ENCODE measurements around the gene ENPP5. TPM values are rescaled to one million over a fixed set of nuclear protein-coding genes. Genes with fewer than 3 reads are reported as not detected.

The ENPP5 gene
- total RNA-seq, 1 donor from 2014 or later = 1.4 TPM

DNA sequence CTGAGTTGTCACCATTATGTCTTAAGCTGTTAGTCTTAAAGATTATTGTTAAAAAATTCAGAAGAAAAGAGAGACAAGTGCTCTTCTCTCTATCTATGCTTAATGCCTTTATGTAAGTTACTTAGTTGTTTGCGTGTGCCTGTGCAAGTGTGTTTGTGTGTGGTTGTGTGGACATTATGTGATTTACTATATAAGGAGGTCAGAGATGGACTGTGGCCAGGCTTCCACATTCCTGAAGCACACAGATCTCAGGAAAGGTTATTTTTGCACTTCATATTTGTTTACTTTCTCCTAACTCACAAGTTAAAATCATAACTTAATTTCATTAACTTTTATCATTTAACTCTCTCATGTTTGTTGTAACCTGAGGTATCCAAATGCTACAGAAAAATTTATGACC is 26.5 kb downstream of the ENPP5 start:
- Histone ChIP-seq H2AFZ (ENCODE audit: low read depth, low read length) (no peak overlapping the region), H3K9me3 (ENCODE audit: insufficient read depth, low read depth, low read length) (no peaks in the 10 kb centered on the region), H3K9ac (ENCODE audit: low read length) (no peak overlapping the region), H3K27ac (ENCODE audit: low read depth, low read length) (no peak overlapping the region), H3K27me3 (ENCODE audit: insufficient read depth, low read length) (no peaks in the 10 kb centered on the region), H4K20me1 (ENCODE audit: insufficient read depth, low read length) (no peaks in the 10 kb centered on the region), H3K4me1 (ENCODE audit: insufficient read depth, low read length) (no peaks in the 10 kb centered on the region), H3K4me3 (ENCODE audit: insufficient read depth, low read depth, low read length) (no peak overlapping the region), H3K79me2 (ENCODE audit: insufficient read depth, low read length) (no peaks in the 10 kb centered on the region), H3K4me2 (ENCODE audit: low read length) (no peak overlapping the region), H3K36me3 (ENCODE audit: insufficient read depth, low read length) (no peaks in the 10 kb centered on the region)
- no peaks in the 10 kb centered on the region for H3K27me3 Mint-ChIP-seq (ENCODE audit: low read depth, unreplicated experiment)
- H3K9me3 Mint-ChIP-seq (ENCODE audit: unreplicated experiment) = no peaks in the 10 kb centered on the region
- peaks cover 7% of the 10 kb centered on the region for H3K4me1 Mint-ChIP-seq (ENCODE audit: low read depth, unreplicated experiment)
- TF ChIP-seq EZH2 (IDR thresholded peaks at IDR 0.05; ENCODE audit: insufficient read depth, low read length) (no peak), CTCF (IDR thresholded peaks at IDR 0.05; ENCODE audit: insufficient read depth, low read depth, low read length) (no peak)
- no peak overlapping the region for H3K4me3 Mint-ChIP-seq (ENCODE audit: unreplicated experiment)
- no peak overlapping the region for H3K27ac Mint-ChIP-seq (ENCODE audit: unreplicated experiment)
- FAIRE-seq (no peak), DNase-seq (ENCODE audit: low read depth) (no peak)
- H3K36me3 Mint-ChIP-seq (ENCODE audit: low read depth, unreplicated experiment) = no peaks in the 10 kb centered on the region

- Histone ChIP-seq H2AFZ (ENCODE audit: low read depth, low read length) (no peak overlapping the region), H4K20me1 (ENCODE audit: insufficient read depth, low read length) (no peaks in the 10 kb centered on the region), H3K4me1 (ENCODE audit: insufficient read depth, low read length) (no peaks in the 10 kb centered on the region), H3K9ac (ENCODE audit: low read length) (no peak overlapping the region), H3K4me3 (ENCODE audit: insufficient read depth, low read depth, low read length) (no peak overlapping the region), H3K27me3 (ENCODE audit: insufficient read depth, low read length) (no peaks in the 10 kb centered on the region), H3K4me2 (ENCODE audit: low read length) (no peak overlapping the region), H3K9me3 (ENCODE audit: insufficient read depth, low read depth, low read length) (no peaks in the 10 kb centered on the region), H3K36me3 (ENCODE audit: insufficient read depth, low read length) (no peaks in the 10 kb centered on the region), H3K27ac (ENCODE audit: low read depth, low read length) (no peak overlapping the region), H3K79me2 (ENCODE audit: insufficient read depth, low read length) (no peaks in the 10 kb centered on the region)
- Mint-ChIP-seq H3K4me1 (ENCODE audit: low read depth, unreplicated experiment) (peaks cover 2% of the 10 kb centered on the region), H3K4me3 (ENCODE audit: unreplicated experiment) (no peak overlapping the region), H3K36me3 (ENCODE audit: low read depth, unreplicated experiment) (no peaks in the 10 kb centered on the region), H3K9me3 (ENCODE audit: unreplicated experiment) (no peaks in the 10 kb centered on the region), H3K27ac (ENCODE audit: unreplicated experiment) (no peak overlapping the region), H3K27me3 (ENCODE audit: low read depth, unreplicated experiment) (no peaks in the 10 kb centered on the region)
- TF ChIP-seq EZH2 (IDR thresholded peaks at IDR 0.05; ENCODE audit: insufficient read depth, low read length) = no peak
- FAIRE-seq (no peak), DNase-seq (ENCODE audit: low read depth) (no peak)
Observed at GRCh38 chr6:46138281-46138680, 32.5 kb downstream of the ENPP5 start.

GRCh38 chr6:46137387-46137786 is 33.4 kb downstream of the ENPP5 start:
- H4K20me1 ChIP-seq (ENCODE audit: insufficient read depth, low read length) = no peaks in the 10 kb centered on the region
- H3K4me3 ChIP-seq (ENCODE audit: insufficient read depth, low read depth, low read length) = no peak overlapping the region
- no peak overlapping the region for H3K9ac ChIP-seq (ENCODE audit: low read length)
- Mint-ChIP-seq H3K27me3 (ENCODE audit: low read depth, unreplicated experiment) (no peaks in the 10 kb centered on the region), H3K27ac (ENCODE audit: unreplicated experiment) (no peak overlapping the region), H3K4me3 (ENCODE audit: unreplicated experiment) (no peak overlapping the region), H3K9me3 (ENCODE audit: unreplicated experiment) (no peaks in the 10 kb centered on the region), H3K4me1 (ENCODE audit: low read depth, unreplicated experiment) (peaks cover 2% of the 10 kb centered on the region), H3K36me3 (ENCODE audit: low read depth, unreplicated experiment) (no peaks in the 10 kb centered on the region)
- H3K27me3 ChIP-seq (ENCODE audit: insufficient read depth, low read length) = no peaks in the 10 kb centered on the region
- TF ChIP-seq CTCF (IDR thresholded peaks at IDR 0.05; ENCODE audit: insufficient read depth, low read depth, low read length) (no peak), EZH2 (IDR thresholded peaks at IDR 0.05; ENCODE audit: insufficient read depth, low read length) (no peak)
- no peak overlapping the region for H2AFZ ChIP-seq (ENCODE audit: low read depth, low read length)
- H3K9me3 ChIP-seq (ENCODE audit: insufficient read depth, low read depth, low read length) = no peaks in the 10 kb centered on the region
- H3K4me2 ChIP-seq (ENCODE audit: low read length) = no peak overlapping the region
- H3K27ac ChIP-seq (ENCODE audit: low read depth, low read length) = no peak overlapping the region
- DNase-seq (ENCODE audit: low read depth) (no peak), FAIRE-seq (no peak)
- H3K4me1 ChIP-seq (ENCODE audit: insufficient read depth, low read length) = no peaks in the 10 kb centered on the region
- no peaks in the 10 kb centered on the region for H3K36me3 ChIP-seq (ENCODE audit: insufficient read depth, low read length)
- H3K79me2 ChIP-seq (ENCODE audit: insufficient read depth, low read length) = no peaks in the 10 kb centered on the region
